ENCODE data around the gene GOLGA3.
A peak's percentile ranks its signal among the peaks of the same experiment; 100 is the strongest.

The GOLGA3 gene

GRCh38 chr12:132784580-132784979 is 44.1 kb downstream of the GOLGA3 start:
- intact Hi-C loops (cut with DNase I; ENCODE audit: low total_unique reads): no loop called here
- peaks cover 82 to 97% (median 96%) of the 10 kb centered on the region in 3 donors for H3K36me3 ChIP-seq
- TF ChIP-seq CTCF (IDR thresholded peaks at IDR 0.05): no peak
- no peaks in the 10 kb centered on the region for H3K27me3 ChIP-seq
- H3K4me3 ChIP-seq: no peak overlapping the region
- H3K4me1 ChIP-seq: no peaks in the 10 kb centered on the region
- no peaks in the 10 kb centered on the region for H3K9me3 ChIP-seq
- no peak overlapping the region for H3K27ac ChIP-seq
- DNase-seq: no peak

- intact Hi-C loops (cut with DNase I; ENCODE audit: low total_unique reads): no loop called here
- DNase-seq: peak in 1 of 2 donors; percentile 60
- no peak overlapping the region for H3K27ac ChIP-seq
Measured at GRCh38 chr12:132783917-132784531, 44.6 kb downstream of the GOLGA3 start.

GRCh38 chr12:132781938-132782337 is 46.7 kb downstream of the GOLGA3 start:
- Histone ChIP-seq H3K9me3 (no peaks in the 10 kb centered on the region), H3K36me3 (peaks cover 82 to 100% (median 95%) of the 10 kb centered on the region in 3 donors), H3K27ac (no peak overlapping the region), H3K27me3 (no peaks in the 10 kb centered on the region), H3K4me1 (peaks cover 0 to 7% (median 3%) of the 10 kb centered on the region in 4 donors), H3K4me3 (no peak overlapping the region)
- no peak for DNase-seq
- intact Hi-C loops (cut with DNase I; ENCODE audit: low total_unique reads): no loop called here
- no peak for TF ChIP-seq CTCF (IDR thresholded peaks at IDR 0.05)

More at GRCh38 chr12:132783917-132784531, 44.6 kb downstream of the GOLGA3 start:
- Histone ChIP-seq H3K36me3 (peaks cover 82 to 97% (median 94%) of the 10 kb centered on the region in 3 donors), H3K4me1 (no peaks in the 10 kb centered on the region), H3K4me3 (no peak overlapping the region), H3K9me3 (no peaks in the 10 kb centered on the region), H3K27me3 (no peaks in the 10 kb centered on the region)
- TF ChIP-seq CTCF (IDR thresholded peaks at IDR 0.05): no peak

GRCh38 chr12:132779781-132780353 is 48.8 kb downstream of the GOLGA3 start:
- Histone ChIP-seq H3K27ac (no peak overlapping the region), H3K4me3 (no peak overlapping the region), H3K27me3 (no peaks in the 10 kb centered on the region), H3K36me3 (peaks cover 82 to 100% (median 95%) of the 10 kb centered on the region in 3 donors), H3K9me3 (no peaks in the 10 kb centered on the region), H3K4me1 (peaks cover 0 to 7% (median 3%) of the 10 kb centered on the region in 4 donors)
- intact Hi-C loops (cut with DNase I; ENCODE audit: low total_unique reads): loop anchor here (10.0 kb wide), 1 partner anchor 45 kb away; the partner anchor contains the start of gene GOLGA3
- no peak for TF ChIP-seq CTCF (IDR thresholded peaks at IDR 0.05)
- no peak for DNase-seq

GRCh38 chr12:132777614-132778013 is 51.1 kb downstream of the GOLGA3 start:
- H3K27ac ChIP-seq: no peak overlapping the region
- no peak overlapping the region for H3K4me3 ChIP-seq
- H3K4me1 ChIP-seq: peaks cover 0 to 7% (median 3%) of the 10 kb centered on the region in 4 donors
- no peaks in the 10 kb centered on the region for H3K9me3 ChIP-seq
- TF ChIP-seq CTCF (IDR thresholded peaks at IDR 0.05): no peak
- H3K36me3 ChIP-seq: peaks cover 86 to 100% (median 96%) of the 10 kb centered on the region in 3 donors
- intact Hi-C loops (cut with DNase I; ENCODE audit: low total_unique reads): loop anchor here (10.0 kb wide), 1 partner anchor 47 kb away; the partner anchor contains the start of gene GOLGA3
- no peak for DNase-seq
- H3K27me3 ChIP-seq: no peaks in the 10 kb centered on the region

Data from tibial artery (tissue), 4 donors.